ENCODE data around the gene ZP1.

- TF ChIP-seq, protein P1, sequence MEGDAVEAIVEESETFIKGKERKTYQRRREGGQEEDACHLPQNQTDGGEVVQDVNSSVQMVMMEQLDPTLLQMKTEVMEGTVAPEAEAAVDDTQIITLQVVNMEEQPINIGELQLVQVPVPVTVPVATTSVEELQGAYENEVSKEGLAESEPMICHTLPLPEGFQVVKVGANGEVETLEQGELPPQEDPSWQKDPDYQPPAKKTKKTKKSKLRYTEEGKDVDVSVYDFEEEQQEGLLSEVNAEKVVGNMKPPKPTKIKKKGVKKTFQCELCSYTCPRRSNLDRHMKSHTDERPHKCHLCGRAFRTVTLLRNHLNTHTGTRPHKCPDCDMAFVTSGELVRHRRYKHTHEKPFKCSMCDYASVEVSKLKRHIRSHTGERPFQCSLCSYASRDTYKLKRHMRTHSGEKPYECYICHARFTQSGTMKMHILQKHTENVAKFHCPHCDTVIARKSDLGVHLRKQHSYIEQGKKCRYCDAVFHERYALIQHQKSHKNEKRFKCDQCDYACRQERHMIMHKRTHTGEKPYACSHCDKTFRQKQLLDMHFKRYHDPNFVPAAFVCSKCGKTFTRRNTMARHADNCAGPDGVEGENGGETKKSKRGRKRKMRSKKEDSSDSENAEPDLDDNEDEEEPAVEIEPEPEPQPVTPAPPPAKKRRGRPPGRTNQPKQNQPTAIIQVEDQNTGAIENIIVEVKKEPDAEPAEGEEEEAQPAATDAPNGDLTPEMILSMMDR (IDR thresholded peaks at IDR 0.05; ENCODE audit: low read depth, low read length, missing input control): no peak
- TF ChIP-seq, protein P2, sequence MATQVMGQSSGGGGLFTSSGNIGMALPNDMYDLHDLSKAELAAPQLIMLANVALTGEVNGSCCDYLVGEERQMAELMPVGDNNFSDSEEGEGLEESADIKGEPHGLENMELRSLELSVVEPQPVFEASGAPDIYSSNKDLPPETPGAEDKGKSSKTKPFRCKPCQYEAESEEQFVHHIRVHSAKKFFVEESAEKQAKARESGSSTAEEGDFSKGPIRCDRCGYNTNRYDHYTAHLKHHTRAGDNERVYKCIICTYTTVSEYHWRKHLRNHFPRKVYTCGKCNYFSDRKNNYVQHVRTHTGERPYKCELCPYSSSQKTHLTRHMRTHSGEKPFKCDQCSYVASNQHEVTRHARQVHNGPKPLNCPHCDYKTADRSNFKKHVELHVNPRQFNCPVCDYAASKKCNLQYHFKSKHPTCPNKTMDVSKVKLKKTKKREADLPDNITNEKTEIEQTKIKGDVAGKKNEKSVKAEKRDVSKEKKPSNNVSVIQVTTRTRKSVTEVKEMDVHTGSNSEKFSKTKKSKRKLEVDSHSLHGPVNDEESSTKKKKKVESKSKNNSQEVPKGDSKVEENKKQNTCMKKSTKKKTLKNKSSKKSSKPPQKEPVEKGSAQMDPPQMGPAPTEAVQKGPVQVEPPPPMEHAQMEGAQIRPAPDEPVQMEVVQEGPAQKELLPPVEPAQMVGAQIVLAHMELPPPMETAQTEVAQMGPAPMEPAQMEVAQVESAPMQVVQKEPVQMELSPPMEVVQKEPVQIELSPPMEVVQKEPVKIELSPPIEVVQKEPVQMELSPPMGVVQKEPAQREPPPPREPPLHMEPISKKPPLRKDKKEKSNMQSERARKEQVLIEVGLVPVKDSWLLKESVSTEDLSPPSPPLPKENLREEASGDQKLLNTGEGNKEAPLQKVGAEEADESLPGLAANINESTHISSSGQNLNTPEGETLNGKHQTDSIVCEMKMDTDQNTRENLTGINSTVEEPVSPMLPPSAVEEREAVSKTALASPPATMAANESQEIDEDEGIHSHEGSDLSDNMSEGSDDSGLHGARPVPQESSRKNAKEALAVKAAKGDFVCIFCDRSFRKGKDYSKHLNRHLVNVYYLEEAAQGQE (IDR thresholded peaks at IDR 0.05): no peak
- no peak for TF ChIP-seq YY1 (IDR thresholded peaks at IDR 0.05)
- TF ChIP-seq RAD21 (IDR thresholded peaks at IDR 0.05): no peak
- TF ChIP-seq FOXA1 (IDR thresholded peaks at IDR 0.05): no peak
- no peak for TF ChIP-seq TAF1 (conservative IDR thresholded peaks at IDR 0.05)
- no peak for TF ChIP-seq GABPA (IDR thresholded peaks at IDR 0.05 in 1 of 2, conservative IDR thresholded peaks at IDR 0.05 in 1 of 2)
- TF ChIP-seq SP1 (IDR thresholded peaks at IDR 0.05): no peak
- TF ChIP-seq RXRA (IDR thresholded peaks at IDR 0.05): no peak
- TF ChIP-seq, protein P3, sequence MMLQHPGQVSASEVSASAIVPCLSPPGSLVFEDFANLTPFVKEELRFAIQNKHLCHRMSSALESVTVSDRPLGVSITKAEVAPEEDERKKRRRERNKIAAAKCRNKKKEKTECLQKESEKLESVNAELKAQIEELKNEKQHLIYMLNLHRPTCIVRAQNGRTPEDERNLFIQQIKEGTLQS (IDR thresholded peaks at IDR 0.05): no peak
- no peak for TF ChIP-seq JUND (IDR thresholded peaks at IDR 0.05)
- TF ChIP-seq, protein P4, sequence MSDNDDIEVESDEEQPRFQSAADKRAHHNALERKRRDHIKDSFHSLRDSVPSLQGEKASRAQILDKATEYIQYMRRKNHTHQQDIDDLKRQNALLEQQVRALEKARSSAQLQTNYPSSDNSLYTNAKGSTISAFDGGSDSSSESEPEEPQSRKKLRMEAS (IDR thresholded peaks at IDR 0.05): no peak
- no peak for TF ChIP-seq ZBTB33 (IDR thresholded peaks at IDR 0.05)
Measured at GRCh38 chr11:60889869-60890311, 22.5 kb downstream of the ZP1 start.

Data from liver (tissue), 3 donors.